DOHH2 (cell line): ENCODE data around the gene DSCAML1.

Experiments
- H3F3A ChIP-seq: fragments of 200-600 bp; sonication (generic), shearing (Covaris generic); 2 replicates; pipeline ENCODE4 v1.6.0; 2016; ENCODE audit warnings: antibody characterized with exemption, mild to moderate bottlenecking; ENCODE audit not compliant: control insufficient read depth, insufficient read depth
- H3K27ac ChIP-seq: fragments of 200-600 bp; sonication (generic); 2 replicates; pipeline ENCODE4 v1.5.1; 2014; ENCODE audit warnings: low read depth, mild to moderate bottlenecking, low read length, moderate library complexity
- H3K27me3 ChIP-seq: fragments of 200-600 bp; sonication (generic); 2 replicates; pipeline ENCODE4 v1.6.1; 2014; ENCODE audit warnings: mild to moderate bottlenecking, low read length, mixed read lengths; ENCODE audit not compliant: control insufficient read depth
- H3K36me3 ChIP-seq: fragments of 200-600 bp; sonication (generic); 2 replicates; pipeline ENCODE4 v1.6.1; 2014; ENCODE audit warnings: mild to moderate bottlenecking, low read length, moderate library complexity, mixed read lengths; ENCODE audit not compliant: control insufficient read depth
- H3K4me1 ChIP-seq: fragments of 200-600 bp; sonication (generic); 2 replicates; pipeline ENCODE4 v1.6.1; 2014; ENCODE audit warnings: mild to moderate bottlenecking, low read length, mixed read lengths; ENCODE audit not compliant: control insufficient read depth
- H3K4me2 ChIP-seq: fragments of 200-600 bp; sonication (generic); 2 replicates; pipeline ENCODE4 v1.6.0; 2014; ENCODE audit warnings: mild to moderate bottlenecking, low read length, moderate library complexity
- H3K4me3 ChIP-seq: fragments of 200-600 bp; sonication (generic); 2 replicates; pipeline ENCODE4 v1.5.1; 2014; ENCODE audit warnings: mild to moderate bottlenecking, low read length, mixed read lengths
- H3K79me2 ChIP-seq: fragments of 200-600 bp; sonication (generic); 2 replicates; pipeline ENCODE4 v1.6.1; 2014; ENCODE audit warnings: mild to moderate bottlenecking, low read length, mixed read lengths; ENCODE audit not compliant: control insufficient read depth
- H3K9me2 ChIP-seq: fragments of 200-600 bp; sonication (generic); replicated peaks from 2 replicates; pipeline ENCODE4 v1.6.1; 2014; ENCODE audit warnings: mild to moderate bottlenecking, low read length, mixed read lengths; ENCODE audit not compliant: control insufficient read depth
- H3K9me3 ChIP-seq: fragments of 200-600 bp; sonication (generic); 2 replicates; pipeline ENCODE4 v1.6.1; 2014; ENCODE audit warnings: antibody characterized with exemption, low read length, mixed read lengths; ENCODE audit not compliant: control insufficient read depth, insufficient read depth
- H4K20me1 ChIP-seq: fragments of 200-600 bp; sonication (generic); 2 replicates; pipeline ENCODE4 v1.6.0; 2014; ENCODE audit warnings: low read depth, mild to moderate bottlenecking, antibody characterized with exemption, low read length, moderate library complexity; ENCODE audit not compliant: control insufficient read depth, insufficient read depth
- CTCF ChIP-seq: fragments of 200-600 bp; sonication (generic); IDR thresholded peaks from one replicate; pipeline ENCODE4 v1.5.1; 2014; ENCODE audit warnings: antibody characterized with exemption, mild to moderate bottlenecking, low read depth, low read length; ENCODE audit not compliant: poor library complexity, severe bottlenecking
- EZH2phosphoT487 ChIP-seq: fragments of 200-600 bp; sonication (generic); IDR thresholded peaks from 2 replicates; pipeline ENCODE4 v1.6.1; 2017; ENCODE audit warnings: borderline replicate concordance, mild to moderate bottlenecking, antibody characterized with exemption, low read length, moderate library complexity, mixed read lengths

DSCAML1 gene

GRCh38 chr11:117425679-117426296 lies 371.2 kb downstream of the DSCAML1 start:
- Histone ChIP-seq H3K27me3 (0 out of 2 replicates have a peak, but pooled peaks cover 2% of the 10 kb centered on the region), H3K36me3 (no peaks in the 10 kb centered on the region), H3K79me2 (no peaks in the 10 kb centered on the region), H3K9me3 (no peaks in the 10 kb centered on the region), H3K9me2 (no peaks in the 10 kb centered on the region), H4K20me1 (no peaks in the 10 kb centered on the region), H3K4me1 (no peaks in the 10 kb centered on the region), H3K4me3 (no peak overlapping the region), H3K27ac (no peak overlapping the region), H3F3A (no peaks in the 10 kb centered on the region), H3K4me2 (no peak overlapping the region)
- TF ChIP-seq CTCF (no peak), EZH2phosphoT487 (no peak)

- H3K36me3 ChIP-seq: no peaks in the 10 kb centered on the region
- H3K79me2 ChIP-seq: no peaks in the 10 kb centered on the region
- H3K27me3 ChIP-seq: 0 out of 2 replicates have a peak, but pooled peaks cover 2% of the 10 kb centered on the region
- no peaks in the 10 kb centered on the region for H4K20me1 ChIP-seq
- H3K9me3 ChIP-seq: no peaks in the 10 kb centered on the region
- H3K4me3 ChIP-seq: no peak overlapping the region
- TF ChIP-seq CTCF (no peak), EZH2phosphoT487 (no peak)
- no peaks in the 10 kb centered on the region for H3K4me1 ChIP-seq
- no peak overlapping the region for H3K27ac ChIP-seq
- no peak overlapping the region for H3K4me2 ChIP-seq
- no peaks in the 10 kb centered on the region for H3F3A ChIP-seq
- no peaks in the 10 kb centered on the region for H3K9me2 ChIP-seq
These were observed 372.2 kb downstream of the DSCAML1 start for GRCh38 chr11:117424781-117425180.

GRCh38 chr11:117423046-117423575 lies 373.9 kb downstream of the DSCAML1 start:
- TF ChIP-seq EZH2phosphoT487: no peak
- TF ChIP-seq CTCF: no peak
- no peaks in the 10 kb centered on the region for H3K4me1 ChIP-seq
- H3K9me3 ChIP-seq: no peaks in the 10 kb centered on the region
- H4K20me1 ChIP-seq: no peaks in the 10 kb centered on the region
- H3K79me2 ChIP-seq: no peaks in the 10 kb centered on the region
- no peaks in the 10 kb centered on the region for H3K9me2 ChIP-seq
- 0 out of 2 replicates have a peak, but pooled peaks cover 2% of the 10 kb centered on the region for H3K27me3 ChIP-seq
- H3K36me3 ChIP-seq: no peaks in the 10 kb centered on the region
- H3F3A ChIP-seq: no peaks in the 10 kb centered on the region
- no peak overlapping the region for H3K4me2 ChIP-seq
- no peak overlapping the region for H3K4me3 ChIP-seq
- H3K27ac ChIP-seq: no peak overlapping the region
